PC-3 (cell line): ENCODE results near the gene ORC1. TPM values are rescaled to one million over a fixed set of nuclear protein-coding genes. Genes with fewer than 3 reads are reported as not detected.
A peak's percentile ranks its signal among the peaks of the same experiment; 100 is the strongest.
"Not testable (repeated sequence)": the region's sequence is repeated elsewhere in the genome, so short reads cannot be mapped to it uniquely, and the experiment has no call there.

ENCODE experiments used
- ATAC-seq: fragments of 200-7000 bp; cut with Tn5 transposase; 2 replicates; pipeline ENCODE4 v1.9.1; 2020; ENCODE audit warnings: mild to moderate bottlenecking, moderate library complexity
- BruUV-seq: library from RNA; stranded (reverse); fragments of 400-500 nt; replicated peaks from 2 replicates; lab custom pipeline; 2021; lab: Mats Ljungman, UMichigan
- CTCF ChIA-PET: fragments of 300-600 bp; sonication (Branson Sonifier 250); formaldehyde crosslinking; loops from one replicate; lab custom pipeline; 2022; ENCODE audit warnings: antibody characterized with exemption; lab: Charles Lee
- POLR2A ChIA-PET: fragments of 300-600 bp; sonication (Branson Sonifier 250); formaldehyde crosslinking; loops from one replicate; lab custom pipeline; 2022; ENCODE audit warnings: antibody characterized with exemption; ENCODE audit not compliant: unreplicated experiment; lab: Charles Lee
- DNase-seq: peaks from one replicate; pipeline ENCODE4 v3.0.0-alpha.2; 2015
- H2AFZ ChIP-seq: fragments of 300-600 bp; sonication (generic); 2 replicates; pipeline ENCODE4 v1.6.0; 2016; ENCODE audit warnings: antibody characterized with exemption, low read length
- H3F3A ChIP-seq: fragments of 300-600 bp; sonication (generic); one replicate; pipeline ENCODE4 v1.6.0; 2017; ENCODE audit warnings: antibody characterized with exemption, low read length, control low read depth, mild to moderate bottlenecking; ENCODE audit not compliant: unreplicated experiment
- H3K27ac ChIP-seq: fragments of 300-600 bp; sonication (generic); 2 replicates; pipeline ENCODE4 v1.5.1; 2016; ENCODE audit warnings: mild to moderate bottlenecking, low read length
- H3K27me3 ChIP-seq: fragments of 300-600 bp; sonication (generic); 2 replicates; pipeline ENCODE4 v1.6.1; 2016; ENCODE audit warnings: low read length, mixed read lengths
- H3K36me3 ChIP-seq: fragments of 300-600 bp; sonication (generic); 2 replicates; pipeline ENCODE4 v1.6.1; 2016; ENCODE audit warnings: low read depth, mixed run types, low read length, mixed read lengths
- H3K4me1 ChIP-seq: fragments of 300-600 bp; sonication (generic); 2 replicates; pipeline ENCODE4 v1.5.1; 2016; ENCODE audit warnings: low read length; ENCODE audit not compliant: insufficient read depth
- H3K4me2 ChIP-seq: fragments of 300-600 bp; sonication (generic); 2 replicates; pipeline ENCODE4 v1.6.0; 2016; ENCODE audit warnings: low read length
- H3K4me3 ChIP-seq: fragments of 300-600 bp; sonication (generic); 2 replicates; pipeline ENCODE4 v1.5.1; 2016; ENCODE audit warnings: mild to moderate bottlenecking, low read length, mixed read lengths
- H3K79me2 ChIP-seq: fragments of 300-600 bp; sonication (generic); 2 replicates; pipeline ENCODE4 v1.6.1; 2017; ENCODE audit warnings: low read length, mixed read lengths
- H3K9ac ChIP-seq: fragments of 300-600 bp; sonication (generic); 2 replicates; pipeline ENCODE4 v1.6.0; 2016; ENCODE audit warnings: mild to moderate bottlenecking, low read length
- H3K9me2 ChIP-seq: fragments of 300-600 bp; sonication (generic); replicated peaks from 2 replicates; pipeline ENCODE4 v1.6.1; 2016; ENCODE audit warnings: mixed run types, low read length, mixed read lengths
- H3K9me3 ChIP-seq: fragments of 300-600 bp; sonication (generic); 2 replicates; pipeline ENCODE4 v1.6.1; 2016; ENCODE audit warnings: low read length, mixed read lengths
- H4K20me1 ChIP-seq: fragments of 300-600 bp; sonication (generic); 2 replicates; pipeline ENCODE4 v1.6.1; 2016; ENCODE audit warnings: low read length, mixed read lengths
- CTCF ChIP-seq: fragments of 300-600 bp; sonication (generic); conservative IDR thresholded peaks from 2 replicates; pipeline ENCODE4 v1.5.1; 2017; ENCODE audit warnings: antibody characterized with exemption, low read depth, mild to moderate bottlenecking, low read length
- EZH2 ChIP-seq: fragments of 300-600 bp; sonication (generic); IDR thresholded peaks from one replicate; pipeline ENCODE4 v1.6.1; 2017; ENCODE audit warnings: antibody characterized with exemption, mild to moderate bottlenecking, low read length; ENCODE audit not compliant: unreplicated experiment
- EZH2phosphoT487 ChIP-seq: fragments of 300-600 bp; sonication (generic); IDR thresholded peaks from 2 replicates; pipeline ENCODE4 v1.6.1; 2018; ENCODE audit warnings: mild to moderate bottlenecking, antibody characterized with exemption, low read length, borderline replicate concordance
- intact Hi-C: fragments of 100-400 bp; cut with micrococcal nuclease; formaldehyde crosslinking; loops from 2 replicates; pipeline ENCODE4 v1.9.0; 2023
- total RNA-seq: library from RNA; depleted of rRNA; stranded (reverse); fragments of >200 nt; gene quantifications from 2 replicates; pipeline ENCODE4 v1.2.3, GENCODE V29; 2014

Gene ORC1
- total RNA-seq, 1 experiment from 2014 or later, result 23.7 TPM

DNA sequence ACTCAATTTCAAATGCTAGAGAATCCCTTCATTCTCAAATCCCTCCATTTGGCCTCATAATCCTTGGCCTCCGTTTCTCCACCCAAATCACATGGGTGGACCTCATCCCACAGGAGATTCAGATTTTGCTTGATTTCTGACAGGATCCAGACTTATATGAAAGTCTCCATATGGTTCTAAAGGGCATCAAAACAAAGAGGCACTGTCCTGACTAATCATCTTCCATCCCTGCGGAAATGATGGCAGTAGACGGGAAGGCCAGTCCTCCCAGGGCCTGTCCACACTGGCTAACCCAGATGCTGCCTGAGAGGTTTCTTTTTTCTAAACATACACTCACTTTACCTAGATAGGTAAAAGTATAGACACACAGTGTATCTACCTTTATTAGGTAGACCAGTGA is 18.8 kb downstream of the ORC1 start:
- Histone ChIP-seq H3K36me3 (peaks cover 64% of the 10 kb centered on the region), H3K9ac (no peak overlapping the region), H3K9me2 (no peaks in the 10 kb centered on the region), H3K4me3 (no peak overlapping the region), H2AFZ (no peak overlapping the region), H3K27ac (no peak overlapping the region), H3K4me2 (no peak overlapping the region), H4K20me1 (no peaks in the 10 kb centered on the region), H3K27me3 (no peaks in the 10 kb centered on the region), H3K9me3 (no peaks in the 10 kb centered on the region), H3K79me2 (no peaks in the 10 kb centered on the region), H3K4me1 (no peaks in the 10 kb centered on the region), H3F3A (no peaks in the 10 kb centered on the region)
- BruUV-seq, result no TSS peak
- intact Hi-C loops, result no loop called here
- ChIA-PET POLR2A (no interaction called here), CTCF (no interaction called here)
- TF ChIP-seq CTCF, result no peak
- no peak for TF ChIP-seq EZH2
- TF ChIP-seq EZH2phosphoT487, result no peak
- no peak for ATAC-seq
- no peak for DNase-seq

GRCh38 chr1:52369851-52370250 is 34.4 kb downstream of the ORC1 start:
- H3K4me3 ChIP-seq, H3K79me2 ChIP-seq, H2AFZ ChIP-seq, H3K9ac ChIP-seq, BruUV-seq, CTCF ChIA-PET, H3K9me3 ChIP-seq, POLR2A ChIA-PET, H3F3A ChIP-seq, H4K20me1 ChIP-seq, H3K4me2 ChIP-seq, DNase-seq, ATAC-seq, H3K27me3 ChIP-seq, H3K27ac ChIP-seq, H3K9me2 ChIP-seq: not testable (repeated sequence)
- intact Hi-C loops, result loop anchor here (5.0 kb wide), 3 partner anchors 228 to 313 kb away; partner anchors contain the start of genes BTF3L4, TXNDC12 and ZFYVE9
- Histone ChIP-seq H3K36me3 (peaks cover 20% of the 10 kb centered on the region; the same call in 1 of the 2 replicates), H3K4me1 (peaks cover 16% of the 10 kb centered on the region)

DNA sequence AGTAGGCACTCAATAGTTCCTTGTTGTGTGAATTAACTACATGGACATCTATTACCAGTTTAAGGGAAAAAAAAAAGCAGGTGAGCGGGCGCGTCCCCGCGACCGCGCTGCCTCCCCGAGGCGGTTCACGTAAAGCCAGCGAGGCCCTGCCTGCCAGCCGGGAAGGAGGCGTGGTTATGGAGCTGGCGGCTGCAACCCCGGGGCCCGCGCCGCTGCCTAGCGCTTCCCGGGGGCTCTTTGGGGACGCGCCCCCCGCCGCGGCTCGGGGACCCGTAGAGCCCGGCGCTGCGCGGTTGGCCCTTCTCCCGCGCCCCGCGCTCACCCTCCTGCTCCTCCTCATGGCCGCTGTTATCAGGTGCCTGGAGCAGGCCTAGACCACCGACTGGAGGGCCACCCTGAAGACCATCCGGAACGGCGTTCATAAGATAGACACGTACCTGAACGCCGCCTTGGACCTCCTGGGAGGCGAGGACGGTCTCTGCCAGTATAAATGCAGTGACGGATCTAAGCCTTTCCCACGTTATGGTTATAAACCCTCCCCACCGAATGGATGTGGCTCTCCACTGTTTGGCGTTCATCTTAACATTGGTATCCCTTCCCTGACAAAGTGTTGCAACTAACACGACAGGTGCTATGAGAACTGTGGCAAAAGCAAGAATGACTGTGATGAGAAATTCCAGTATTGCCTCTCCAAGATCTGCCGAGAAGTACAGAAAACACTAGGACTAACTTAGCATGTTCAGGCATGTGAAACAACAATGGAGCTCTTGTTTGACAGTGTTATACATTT is 35.6 kb downstream of the ORC1 start:
- no peak overlapping the region for H3K27ac ChIP-seq

More for the DNA sequence above, 35.6 kb downstream of the ORC1 start:
- peak overlapping the region; percentile 36 for H3K9ac ChIP-seq
- CTCF ChIA-PET, result interaction anchor here (0.6 kb wide), 1 partner anchor 38 kb away, joined by 8 read pairs; no protein-coding TSS in a partner anchor
- POLR2A ChIA-PET, result interaction anchor here (0.6 to 0.7 kb wide), 2 partner anchors 24 to 1396 kb away, joined by 3 to 6 read pairs; no protein-coding TSS in a partner anchor
- H3F3A ChIP-seq, result no peaks in the 10 kb centered on the region
- intact Hi-C loops, result loop anchor here (5.0 kb wide), 3 partner anchors 226 to 311 kb away; partner anchors contain the start of genes BTF3L4, TXNDC12 and ZFYVE9
- DNase-seq, result peak; percentile 76
- H3K9me3 ChIP-seq, result no peaks in the 10 kb centered on the region
- peaks cover 19% of the 10 kb centered on the region for H3K79me2 ChIP-seq
- H2AFZ ChIP-seq, result peak overlapping the region; percentile 88
- H3K4me3 ChIP-seq, result peak overlapping the region; percentile 73
- H3K4me2 ChIP-seq, result peak overlapping the region; percentile 87
- H4K20me1 ChIP-seq, result no peaks in the 10 kb centered on the region
- TF ChIP-seq EZH2phosphoT487, result no peak
- TF ChIP-seq CTCF, result peak; percentile 28; the same call in 1 of the 2 replicates
- peak; percentile 33 for ATAC-seq
- no peaks in the 10 kb centered on the region for H3K27me3 ChIP-seq
- H3K9me2 ChIP-seq, result no peaks in the 10 kb centered on the region
- H3K4me1 ChIP-seq, result peaks cover 20% of the 10 kb centered on the region
- TSS peak; percentile 34 for BruUV-seq
- peaks cover 9% of the 10 kb centered on the region; the same call in 1 of the 2 replicates for H3K36me3 ChIP-seq
